ENCODE results near the gene MRGPRX2. TPM values are rescaled to one million over a fixed set of nuclear protein-coding genes. Genes with fewer than 3 reads are reported as not detected.

Gene MRGPRX2
- total and polyA plus RNA-seq, 2 of the 13 experiments (the other 11 are each of a cell fraction or from before 2014, with no cell fraction given) = not detected

DNA sequence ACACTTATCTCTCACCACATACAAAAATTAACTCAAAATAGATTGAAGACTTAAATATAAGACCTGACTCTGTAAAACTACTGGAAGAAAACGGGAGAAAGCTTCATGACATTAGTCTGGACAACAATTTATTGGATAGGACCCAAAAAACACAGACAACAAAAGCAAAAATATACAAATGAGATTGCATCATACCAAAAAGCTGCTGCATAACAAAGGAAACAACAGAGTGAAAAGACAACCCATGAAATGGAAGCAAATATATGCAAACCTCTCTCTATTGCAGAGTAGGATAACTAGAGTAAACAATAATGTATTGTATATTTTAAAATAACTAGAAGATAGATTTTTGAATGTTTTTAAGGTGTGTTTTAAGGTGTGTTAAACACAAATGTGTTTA lies 11.2 kb downstream of the MRGPRX2 start:
- intact Hi-C loops (cut with micrococcal nuclease; ENCODE audit: unreplicated experiment) = no loop called here
- BruUV-seq (replicated peaks) = no TSS peak
- Histone ChIP-seq H2AFZ (ENCODE audit: low read length) (no peak overlapping the region), H4K20me1 (ENCODE audit: insufficient read depth, low read length) (no peaks in the 10 kb centered on the region), H3K27ac (ENCODE audit: extremely low read length, insufficient read depth, low read length) (no peak overlapping the region), H3K36me3 (replicated peaks in 1 of 2; ENCODE audit: control insufficient read depth in 1 of 2, insufficient read depth in 2 of 2, low read length in 2 of 2) (no peaks in the 10 kb centered on the region), H3K27me3 (ENCODE audit: control insufficient read depth in 1 of 2, insufficient read depth in 2 of 2, low read length in 2 of 2) (no peaks in the 10 kb centered on the region), H3K79me2 (ENCODE audit: insufficient read depth, low read length) (no peaks in the 10 kb centered on the region), H3K9me3 (ENCODE audit: low read length) (no peaks in the 10 kb centered on the region), H3K4me3 (replicated peaks in 1 of 3; ENCODE audit: insufficient read depth in 1 of 3, low read depth in 2 of 3, low read length in 3 of 3) (no peak overlapping the region), H3K9ac (ENCODE audit: insufficient read depth, low read depth, low read length) (no peak overlapping the region), H3K4me2 (ENCODE audit: low read depth, low read length) (no peak overlapping the region), H3K4me1 (ENCODE audit: insufficient read depth, low read length) (no peaks in the 10 kb centered on the region)
- WGBS (ENCODE audit: low lambda C conversion rate) = 2% methylated on average over 1 of the region's 1 CpG
- peak; percentile 48 for TF ChIP-seq ATF7 (IDR thresholded peaks at IDR 0.05)
- TF ChIP-seq ATF7 (CRISPR knock-in tag; IDR thresholded peaks at IDR 0.05) = no peak
- no peak for TF ChIP-seq ZBTB20 (CRISPR knock-in tag; IDR thresholded peaks at IDR 0.05; ENCODE audit: borderline replicate concordance, low read depth)
- no peak for TF ChIP-seq ZNF337 (CRISPR knock-in tag; IDR thresholded peaks at IDR 0.05; ENCODE audit: borderline replicate concordance, low read depth)
- TF ChIP-seq ZFP1 (CRISPR knock-in tag; IDR thresholded peaks at IDR 0.05) = no peak
- no peak for TF ChIP-seq CBX1 (IDR thresholded peaks at IDR 0.05; ENCODE audit: low read depth)
- no peak for TF ChIP-seq MAFG (CRISPR knock-in tag; IDR thresholded peaks at IDR 0.05)
- no peak for TF ChIP-seq ZBTB38 (CRISPR knock-in tag; IDR thresholded peaks at IDR 0.05)
- ChIA-PET POLR2A (no interaction called here), CTCF (ENCODE audit: low intra/inter-chr PET ratio, low total read pairs) (no interaction called here)
- FAIRE-seq (no peak), ATAC-seq (no peak), DNase-seq (ENCODE audit: low spot score) (no peak)
- in situ Hi-C loops (cut with HindIII; ENCODE audit: extremely low pct_ligation_motif_present, low pct_unique_long_range_greater_than_20kb) = no loop called here

DNA sequence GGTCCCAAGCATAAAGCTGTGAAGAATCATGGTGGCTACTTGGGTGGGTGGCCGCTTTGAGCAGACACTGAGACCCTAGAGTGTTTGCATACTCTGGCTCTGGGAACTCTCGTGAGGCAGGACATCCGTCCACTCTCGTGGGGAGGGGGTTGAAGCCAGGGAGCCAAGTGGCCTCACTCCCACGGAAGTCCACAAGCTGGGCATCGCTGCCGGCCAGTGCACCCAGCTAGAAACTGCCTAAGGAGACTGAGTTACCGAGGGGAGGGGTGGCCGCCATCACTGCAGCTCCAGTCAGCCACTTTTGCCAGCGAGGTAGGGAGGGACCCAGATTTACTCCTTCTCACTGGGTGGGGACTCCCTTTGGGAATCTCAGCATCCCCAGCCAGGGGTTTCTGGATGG lies 20.5 kb downstream of the MRGPRX2 start:
- 0% methylated on average over 1 of the region's 10 CpGs for WGBS (ENCODE audit: low lambda C conversion rate)
- no TSS peak for BruUV-seq (replicated peaks)
- Histone ChIP-seq H3K9me3 (ENCODE audit: low read length) (no peaks in the 10 kb centered on the region), H3K9ac (ENCODE audit: insufficient read depth, low read depth, low read length) (no peak overlapping the region), H3K36me3 (replicated peaks in 1 of 2; ENCODE audit: control insufficient read depth in 1 of 2, insufficient read depth in 2 of 2, low read length in 2 of 2) (no peaks in the 10 kb centered on the region), H3K79me2 (ENCODE audit: insufficient read depth, low read length) (no peaks in the 10 kb centered on the region), H3K4me3 (replicated peaks in 1 of 3; ENCODE audit: insufficient read depth in 1 of 3, low read depth in 2 of 3, low read length in 3 of 3) (no peak overlapping the region), H4K20me1 (ENCODE audit: insufficient read depth, low read length) (no peaks in the 10 kb centered on the region), H3K4me2 (ENCODE audit: low read depth, low read length) (no peak overlapping the region), H2AFZ (ENCODE audit: low read length) (no peak overlapping the region), H3K27me3 (ENCODE audit: control insufficient read depth in 1 of 2, insufficient read depth in 2 of 2, low read length in 2 of 2) (no peaks in the 10 kb centered on the region; a peak in 1 of 5 replicates), H3K4me1 (ENCODE audit: insufficient read depth, low read length) (no peaks in the 10 kb centered on the region), H3K27ac (ENCODE audit: extremely low read length, insufficient read depth, low read length) (no peak overlapping the region)
- CTCF ChIA-PET (ENCODE audit: low intra/inter-chr PET ratio, low total read pairs) = no interaction called here
- TF ChIP-seq ONECUT2 (CRISPR knock-in tag; IDR thresholded peaks at IDR 0.05) = no peak
- TF ChIP-seq, protein P1, sequence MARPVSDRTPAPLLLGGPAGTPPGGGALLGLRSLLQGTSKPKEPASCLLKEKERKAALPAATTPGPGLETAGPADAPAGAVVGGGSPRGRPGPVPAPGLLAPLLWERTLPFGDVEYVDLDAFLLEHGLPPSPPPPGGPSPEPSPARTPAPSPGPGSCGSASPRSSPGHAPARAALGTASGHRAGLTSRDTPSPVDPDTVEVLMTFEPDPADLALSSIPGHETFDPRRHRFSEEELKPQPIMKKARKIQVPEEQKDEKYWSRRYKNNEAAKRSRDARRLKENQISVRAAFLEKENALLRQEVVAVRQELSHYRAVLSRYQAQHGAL (CRISPR knock-in tag; IDR thresholded peaks at IDR 0.05; ENCODE audit: not compliant biosample characterization) = no peak
- TF ChIP-seq, protein P2, sequence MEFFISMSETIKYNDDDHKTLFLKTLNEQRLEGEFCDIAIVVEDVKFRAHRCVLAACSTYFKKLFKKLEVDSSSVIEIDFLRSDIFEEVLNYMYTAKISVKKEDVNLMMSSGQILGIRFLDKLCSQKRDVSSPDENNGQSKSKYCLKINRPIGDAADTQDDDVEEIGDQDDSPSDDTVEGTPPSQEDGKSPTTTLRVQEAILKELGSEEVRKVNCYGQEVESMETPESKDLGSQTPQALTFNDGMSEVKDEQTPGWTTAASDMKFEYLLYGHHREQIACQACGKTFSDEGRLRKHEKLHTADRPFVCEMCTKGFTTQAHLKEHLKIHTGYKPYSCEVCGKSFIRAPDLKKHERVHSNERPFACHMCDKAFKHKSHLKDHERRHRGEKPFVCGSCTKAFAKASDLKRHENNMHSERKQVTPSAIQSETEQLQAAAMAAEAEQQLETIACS (CRISPR knock-in tag; IDR thresholded peaks at IDR 0.05) = no peak
- no peak for TF ChIP-seq RARA (CRISPR knock-in tag; IDR thresholded peaks at IDR 0.05)
- TF ChIP-seq ZFAT (CRISPR knock-in tag; conservative IDR thresholded peaks at IDR 0.05) = no peak
- no peak for TF ChIP-seq AKAP8 (CRISPR knock-in tag; IDR thresholded peaks at IDR 0.05)
- no peak for TF ChIP-seq ATF7-NPFF (CRISPR knock-in tag; IDR thresholded peaks at IDR 0.05; ENCODE audit: low read depth)
- TF ChIP-seq EP300 (IDR thresholded peaks at IDR 0.05; ENCODE audit: low read depth in 2 of 2, low read length in 2 of 2) = no peak
- no peak for TF ChIP-seq EP300 (CRISPR knock-in tag; IDR thresholded peaks at IDR 0.05; ENCODE audit: borderline replicate concordance)
- ATAC-seq = no peak
- in situ Hi-C loops (cut with HindIII; ENCODE audit: extremely low pct_ligation_motif_present, low pct_unique_long_range_greater_than_20kb) (no loop called here), intact Hi-C loops (cut with micrococcal nuclease; ENCODE audit: unreplicated experiment) (no loop called here)
- POLR2A ChIA-PET = no interaction called here
- no peak for DNase-seq (ENCODE audit: low spot score)
- no peak for FAIRE-seq
